Upper lobe of left lung (tissue), 6 donors: Measurements from ENCODE around the gene TRAF1. TPM values are rescaled to one million over a fixed set of nuclear protein-coding genes. Genes with fewer than 3 reads are reported as not detected.
A peak's percentile ranks its signal among the peaks of the same experiment; 100 is the strongest.

Experiments used
- ATAC-seq, 2 donors: fragments of 200-7000 bp; cut with Tn5 transposase; one replicate each; pipeline ENCODE4 v1.9.1; 2022; ENCODE audit warnings: mild to moderate bottlenecking in 2 of 2, moderate library complexity in 2 of 2; ENCODE audit not compliant: low FRiP score in 2 of 2
- DNase-seq, 2 donors: peaks; one replicate each; pipeline ENCODE4 v3.0.0-alpha.2; 2019 to 2020
- H3K27ac ChIP-seq, 4 donors: fragments of 200-600 bp; sonication (generic); one replicate each; pipeline ENCODE4 v1.5.1; 2016 to 2019
- H3K27me3 ChIP-seq, 4 donors: fragments of 200-600 bp; sonication (generic); one replicate each; pipeline ENCODE4 v1.5.1; 2017 to 2019
- H3K36me3 ChIP-seq, 4 donors: fragments of 200-600 bp; sonication (generic); one replicate each; pipeline ENCODE4 v1.5.1; 2016 to 2019
- H3K4me1 ChIP-seq, 4 donors: fragments of 200-600 bp; sonication (generic); one replicate each; pipeline ENCODE4 v1.5.1; 2018 to 2019
- H3K4me3 ChIP-seq, 4 donors: fragments of 200-600 bp; sonication (generic); one replicate each; pipeline ENCODE4 v1.5.1; 2017 to 2019; ENCODE audit warnings: mild to moderate bottlenecking in 2 of 4, moderate library complexity in 1 of 4
- H3K9me3 ChIP-seq, 4 donors: fragments of 200-600 bp; sonication (generic); one replicate each; pipeline ENCODE4 v1.5.1; 2018 to 2019
- EP300 ChIP-seq, 4 donors: sonication (generic); formaldehyde crosslinking; IDR thresholded peaks; one replicate each; pipeline ENCODE4 v1.5.1; 2017; ENCODE audit warnings: antibody characterized with exemption in 4 of 4, control low read depth in 2 of 4
- POLR2A ChIP-seq, 4 donors: fragments of 450-650 bp; IDR thresholded peaks; one replicate each; pipeline ENCODE4 v1.5.1; 2016 to 2017; ENCODE audit warnings: antibody characterized with exemption in 4 of 4, mild to moderate bottlenecking in 2 of 4
- POLR2AphosphoS5 ChIP-seq, 2 donors: sonication (generic); formaldehyde crosslinking; IDR thresholded peaks; one replicate each; pipeline ENCODE4 v1.5.1; 2017; ENCODE audit warnings: antibody characterized with exemption in 2 of 2
- WGBS, 2 donors: methylation state at CpG; one replicate each; pipeline ENCODE4 v1.1.5; 2017 to 2018; 5-methylcytosine and 5-hydroxymethylcytosine counted together
- total RNA-seq, 6 donors: library from RNA; depleted of rRNA in 4 of 6; stranded (reverse); fragments of >200 nt in 4 of 6; gene quantifications; one replicate each; pipeline versions ENCODE4 v1.1.0 to v1.2.1, GENCODE V29; 2016 to 2021
- TF ChIP-seq, protein P1 (sequence below), 6 experiments: fragments of 450-650 bp in 4 of 6; fragments of 200-600 bp in 2 of 6; sonication (generic) in 2 of 6; IDR thresholded peaks; one replicate each; pipeline ENCODE4 v1.5.1; 2016 to 2019; ENCODE audit warnings: antibody characterized with exemption in 6 of 6
- donor health status: DM: no; HTN: no; CAD: no; lungs with moderate emphysema.
- donor health status: DM: no; HTN: yes; CAD: no; lungs with severe emphysema.

Gene TRAF1
- total RNA-seq, 6 donors from 2014 or later = 2.9 to 29.3 (median 6.6) TPM

DNA sequence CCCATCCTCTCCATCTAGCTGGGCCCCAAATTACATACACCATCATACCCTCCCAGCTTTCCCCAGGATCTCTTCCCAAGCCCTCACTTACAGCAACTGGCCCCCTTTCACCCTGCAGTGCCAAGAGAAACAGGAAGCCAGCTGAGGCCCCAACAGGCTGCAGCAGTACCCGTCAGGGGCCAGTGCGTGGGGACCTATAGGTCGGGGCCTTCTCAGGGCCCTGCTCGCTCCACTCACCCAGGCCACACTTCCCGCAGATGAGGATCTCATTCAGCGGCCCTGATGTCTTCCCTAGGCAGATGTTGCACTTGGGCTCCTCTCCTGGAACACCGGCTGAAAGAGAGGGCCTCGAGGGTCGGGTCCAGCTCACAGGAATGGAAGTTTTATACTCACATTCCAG lies 56.4 kb downstream of the TRAF1 start:
- Histone ChIP-seq H3K4me3 (no peak overlapping the region), H3K36me3 (peaks cover 0 to 14% (median 7%) of the 10 kb centered on the region in 4 donors), H3K9me3 (no peaks in the 10 kb centered on the region), H3K27me3 (no peaks in the 10 kb centered on the region), H3K4me1 (peaks cover 10 to 21% (median 13%) of the 10 kb centered on the region in 4 donors), H3K27ac (peak overlapping the region in 3 of 4 donors; percentile 73 to 93 (median 91))
- ATAC-seq (no peak), DNase-seq (no peak)
- 69 to 81% methylated on average over 6 to 9 of the region's 9 CpGs for WGBS, 2 donors
- TF ChIP-seq POLR2A (IDR thresholded peaks at IDR 0.05) = no peak
- no peak for TF ChIP-seq POLR2AphosphoS5 (IDR thresholded peaks at IDR 0.05)
- TF ChIP-seq, protein P1, sequence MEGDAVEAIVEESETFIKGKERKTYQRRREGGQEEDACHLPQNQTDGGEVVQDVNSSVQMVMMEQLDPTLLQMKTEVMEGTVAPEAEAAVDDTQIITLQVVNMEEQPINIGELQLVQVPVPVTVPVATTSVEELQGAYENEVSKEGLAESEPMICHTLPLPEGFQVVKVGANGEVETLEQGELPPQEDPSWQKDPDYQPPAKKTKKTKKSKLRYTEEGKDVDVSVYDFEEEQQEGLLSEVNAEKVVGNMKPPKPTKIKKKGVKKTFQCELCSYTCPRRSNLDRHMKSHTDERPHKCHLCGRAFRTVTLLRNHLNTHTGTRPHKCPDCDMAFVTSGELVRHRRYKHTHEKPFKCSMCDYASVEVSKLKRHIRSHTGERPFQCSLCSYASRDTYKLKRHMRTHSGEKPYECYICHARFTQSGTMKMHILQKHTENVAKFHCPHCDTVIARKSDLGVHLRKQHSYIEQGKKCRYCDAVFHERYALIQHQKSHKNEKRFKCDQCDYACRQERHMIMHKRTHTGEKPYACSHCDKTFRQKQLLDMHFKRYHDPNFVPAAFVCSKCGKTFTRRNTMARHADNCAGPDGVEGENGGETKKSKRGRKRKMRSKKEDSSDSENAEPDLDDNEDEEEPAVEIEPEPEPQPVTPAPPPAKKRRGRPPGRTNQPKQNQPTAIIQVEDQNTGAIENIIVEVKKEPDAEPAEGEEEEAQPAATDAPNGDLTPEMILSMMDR (IDR thresholded peaks at IDR 0.05) = no peak
- TF ChIP-seq EP300 (IDR thresholded peaks at IDR 0.05) = no peak

DNA sequence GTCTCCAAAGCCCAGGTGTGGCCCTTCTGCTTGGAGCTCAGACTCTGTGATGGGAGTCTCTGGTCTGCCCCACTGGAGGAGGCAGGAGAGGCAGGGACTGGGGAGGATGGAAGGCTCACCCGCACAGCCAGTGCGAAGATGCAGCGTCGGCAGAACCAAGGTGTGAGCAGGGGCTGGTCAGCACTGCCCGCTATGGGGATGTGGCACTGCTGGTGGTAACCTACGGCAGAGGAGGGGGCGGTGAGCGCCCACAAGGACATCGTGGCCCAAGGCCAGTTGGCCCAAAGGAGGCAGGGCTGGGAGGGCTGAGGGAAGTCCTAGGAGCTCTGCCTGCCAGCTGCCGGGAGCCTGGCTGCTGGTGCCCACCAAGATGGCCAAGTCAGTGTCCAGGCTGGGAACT lies 56.9 kb downstream of the TRAF1 start:
- DNase-seq (no peak), ATAC-seq (no peak)
- TF ChIP-seq, protein P1 (IDR thresholded peaks at IDR 0.05) = no peak
- no peak for TF ChIP-seq EP300 (IDR thresholded peaks at IDR 0.05)
- no peak for TF ChIP-seq POLR2AphosphoS5 (IDR thresholded peaks at IDR 0.05)
- no peak for TF ChIP-seq POLR2A (IDR thresholded peaks at IDR 0.05)
- Histone ChIP-seq H3K4me1 (peaks cover 10 to 21% (median 13%) of the 10 kb centered on the region in 4 donors), H3K27me3 (no peaks in the 10 kb centered on the region), H3K4me3 (no peak overlapping the region), H3K36me3 (peaks cover 0 to 14% (median 7%) of the 10 kb centered on the region in 4 donors), H3K9me3 (no peaks in the 10 kb centered on the region), H3K27ac (peak overlapping the region; percentile 73 to 93 (median 91))
- 81 to 86% methylated on average over 10 of the region's 10 CpGs for WGBS, 2 donors

DNA sequence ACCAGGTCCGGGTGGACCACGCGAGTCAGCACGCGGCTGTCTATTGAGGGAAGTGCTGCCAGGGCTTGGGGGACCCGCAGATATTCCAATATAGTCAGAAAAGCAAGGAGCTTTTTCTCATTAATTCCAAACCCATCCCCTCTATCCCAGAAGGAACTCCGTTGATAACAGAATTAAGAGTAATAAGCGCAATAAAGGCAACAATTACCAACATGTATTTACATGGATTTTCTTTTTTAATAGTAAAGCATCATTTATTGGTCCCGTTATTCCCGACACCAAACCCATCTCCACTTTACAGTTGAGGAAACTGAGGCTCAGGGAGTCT lies 57.3 kb downstream of the TRAF1 start:
- Histone ChIP-seq H3K27ac (peak overlapping the region; percentile 73 to 93 (median 91)), H3K4me3 (peak overlapping the region; percentile 61 to 70 (median 66)), H3K4me1 (peaks cover 10 to 21% (median 13%) of the 10 kb centered on the region in 4 donors), H3K27me3 (no peaks in the 10 kb centered on the region), H3K9me3 (no peaks in the 10 kb centered on the region), H3K36me3 (peaks cover 0 to 14% (median 7%) of the 10 kb centered on the region in 4 donors)
- ATAC-seq = no peak
- no peak for DNase-seq
- WGBS, 2 donors = 29 to 52% methylated on average over 5 to 10 of the region's 10 CpGs
- TF ChIP-seq POLR2AphosphoS5 (IDR thresholded peaks at IDR 0.05) (no peak), EP300 (IDR thresholded peaks at IDR 0.05) (no peak), POLR2A (IDR thresholded peaks at IDR 0.05) (no peak)
- TF ChIP-seq, protein P1 (IDR thresholded peaks at IDR 0.05) = peak in 1 of 6 experiments; percentile 1

DNA sequence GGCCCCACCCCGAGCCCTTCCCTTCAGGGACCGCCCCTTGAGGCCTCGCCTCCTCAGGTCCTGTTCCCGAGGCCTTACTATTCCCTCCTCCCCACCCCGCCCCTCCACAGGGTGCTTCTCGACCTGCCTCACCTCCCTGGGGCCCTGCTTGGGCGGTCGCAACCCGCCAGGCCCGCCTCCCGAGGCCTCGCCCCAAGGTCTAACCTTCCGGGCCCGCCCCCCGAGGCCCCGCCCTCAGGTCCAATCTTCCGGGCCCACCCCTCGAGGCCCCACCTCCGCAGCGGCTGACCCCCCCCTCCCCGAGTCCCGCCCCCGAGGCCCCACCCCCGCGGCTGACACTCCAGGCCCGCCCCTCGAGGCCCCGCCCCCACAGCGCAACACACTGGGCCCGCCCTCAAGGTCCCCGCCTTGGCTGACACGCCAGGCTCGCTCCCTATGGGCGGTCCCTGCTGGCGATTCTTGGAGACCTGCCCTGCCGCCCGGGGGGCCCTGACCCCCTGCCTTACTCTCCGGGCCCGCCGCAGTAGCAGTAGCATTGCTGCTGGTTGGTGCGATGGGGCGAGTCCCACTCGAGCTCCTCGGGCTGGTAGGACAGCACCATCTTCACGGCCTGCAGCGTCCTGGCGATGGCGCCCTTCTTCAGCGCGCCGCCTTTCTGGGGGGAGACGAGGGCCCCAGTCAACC lies 57.8 kb downstream of the TRAF1 start:
- ATAC-seq (peak; percentile 96 to 98), DNase-seq (peak; percentile 99 to 100)
- TF ChIP-seq POLR2A (IDR thresholded peaks at IDR 0.05) (peak in 3 of 4 donors; percentile 25 to 70 (median 39)), POLR2AphosphoS5 (IDR thresholded peaks at IDR 0.05) (peak; percentile 62 to 77), EP300 (IDR thresholded peaks at IDR 0.05) (no peak)
- TF ChIP-seq, protein P1 (IDR thresholded peaks at IDR 0.05) = peak in 4 of 6 experiments; percentile 50 to 77 (median 60)
- peak overlapping the region; percentile 76 to 93 (median 91) for H3K27ac ChIP-seq
- H3K9me3 ChIP-seq = no peaks in the 10 kb centered on the region
- peaks cover 10 to 21% (median 13%) of the 10 kb centered on the region in 4 donors for H3K4me1 ChIP-seq
- H3K4me3 ChIP-seq = peak overlapping the region; percentile 61 to 70 (median 66)
- H3K36me3 ChIP-seq = peaks cover 0 to 9% (median 8%) of the 10 kb centered on the region in 4 donors
- 3% methylated on average over 15 of the region's 52 CpGs; no CpG with 5 or more reads in 1 of the 2 donors for WGBS, 2 donors
- H3K27me3 ChIP-seq = no peaks in the 10 kb centered on the region
